D721Med (cell line): ENCODE results near the gene GID4.

Experiments used
- DNase-seq: peaks from one replicate; pipeline ENCODE4 v3.0.0; 2011; ENCODE audit warnings: low spot score; ENCODE audit not compliant: insufficient read length
- FAIRE-seq: peaks from 2 replicates; lab custom pipeline; 2011; peaks lifted over from hg19 to GRCh38; lab: Jason Lieb, UNC
- CTCF ChIP-seq: IDR thresholded peaks from 2 replicates; pipeline ENCODE4 v1.5.1; 2012; ENCODE audit warnings: mild to moderate bottlenecking, control low read depth; ENCODE audit not compliant: insufficient read depth; ENCODE audit errors: missing control alignments

GID4 gene

GRCh38 chr17:18094409-18094807 lies 55.2 kb downstream of the GID4 start:
- FAIRE-seq (no peak), DNase-seq (no peak)
- TF ChIP-seq CTCF, result no peak

GRCh38 chr17:18099516-18099915 lies 60.3 kb downstream of the GID4 start:
- FAIRE-seq (no peak), DNase-seq (no peak)
- no peak for TF ChIP-seq CTCF

GRCh38 chr17:18100616-18101015 lies 61.4 kb downstream of the GID4 start:
- DNase-seq (no peak), FAIRE-seq (no peak)
- no peak for TF ChIP-seq CTCF

- no peak for TF ChIP-seq CTCF
- no peak for DNase-seq
Measured at GRCh38 chr17:18101828-18102227, 62.6 kb downstream of the GID4 start.

GRCh38 chr17:18102640-18103039 lies 63.4 kb downstream of the GID4 start:
- DNase-seq, result no peak
- FAIRE-seq, result no peak
- TF ChIP-seq CTCF, result no peak

More at GRCh38 chr17:18101828-18102227, 62.6 kb downstream of the GID4 start:
- no peak for FAIRE-seq

- FAIRE-seq, result no peak
- no peak for DNase-seq
- TF ChIP-seq CTCF, result no peak
Measured at GRCh38 chr17:18105027-18105426, 65.8 kb downstream of the GID4 start.

GRCh38 chr17:18105595-18105994 lies 66.4 kb downstream of the GID4 start:
- FAIRE-seq, result no peak
- TF ChIP-seq CTCF, result no peak
- no peak for DNase-seq
